OCI-LY7 (cell line): Measurements from ENCODE around the gene FAM107B. TPM values are rescaled to one million over a fixed set of nuclear protein-coding genes. Genes with fewer than 3 reads are reported as not detected.

ENCODE experiments used
- BruUV-seq: library from RNA; stranded (reverse); fragments of 400-500 nt; replicated peaks from 2 replicates; lab custom pipeline; 2021; lab: Mats Ljungman, UMichigan
- CTCF ChIA-PET: fragments of 300-600 bp; sonication (Branson Sonifier 250); formaldehyde crosslinking; loops from one replicate; lab custom pipeline; 2022; ENCODE audit warnings: antibody characterized with exemption; ENCODE audit not compliant: unreplicated experiment; lab: Charles Lee
- POLR2A ChIA-PET: fragments of 300-600 bp; sonication (Branson Sonifier 250); formaldehyde crosslinking; loops from one replicate; lab custom pipeline; 2022; ENCODE audit warnings: antibody characterized with exemption; lab: Charles Lee
- DNase-seq: peaks from one replicate; pipeline ENCODE4 v3.0.0-alpha.2; 2015; ENCODE audit warnings: low spot score
- H2AFZ ChIP-seq: fragments of 200-600 bp; sonication (generic), shearing (Covaris generic); 2 replicates; pipeline ENCODE4 v1.6.1; 2014; ENCODE audit warnings: mild to moderate bottlenecking, antibody characterized with exemption, low read length, moderate library complexity
- H3K27ac ChIP-seq: fragments of 200-600 bp; sonication (generic); 2 replicates; pipeline ENCODE4 v1.5.1; 2014; ENCODE audit warnings: mixed run types, low read depth, mild to moderate bottlenecking, moderate library complexity, low read length, inconsistent platforms; ENCODE audit not compliant: poor library complexity, severe bottlenecking
- H3K36me3 ChIP-seq: fragments of 200-600 bp; sonication (generic); 2 replicates; pipeline ENCODE4 v1.6.1; 2014; ENCODE audit warnings: mild to moderate bottlenecking, antibody characterized with exemption, low read length, moderate library complexity, mixed read lengths; ENCODE audit not compliant: insufficient read depth
- H3K4me1 ChIP-seq: fragments of 200-600 bp; sonication (generic); 2 replicates; pipeline ENCODE4 v1.5.1; 2014; ENCODE audit warnings: mild to moderate bottlenecking, low read length; ENCODE audit not compliant: insufficient read depth, poor library complexity, severe bottlenecking
- H3K4me2 ChIP-seq: fragments of 200-600 bp; sonication (generic); 2 replicates; pipeline ENCODE4 v1.6.1; 2014; ENCODE audit warnings: mild to moderate bottlenecking, low read length
- H3K4me3 ChIP-seq: fragments of 200-600 bp; sonication (generic); 2 replicates; pipeline ENCODE4 v1.5.1; 2014; ENCODE audit warnings: mild to moderate bottlenecking, low read depth, low read length; ENCODE audit not compliant: poor library complexity, severe bottlenecking
- H3K79me2 ChIP-seq: fragments of 200-600 bp; sonication (generic); 2 replicates; pipeline ENCODE4 v1.6.1; 2016; ENCODE audit warnings: low read depth, mild to moderate bottlenecking, low read length, moderate library complexity, mixed read lengths; ENCODE audit not compliant: insufficient read depth
- H3K9me2 ChIP-seq: fragments of 200-600 bp; sonication (generic); 2 replicates; pipeline ENCODE4 v1.6.1; 2016; ENCODE audit warnings: mild to moderate bottlenecking, low read length, mixed read lengths; ENCODE audit not compliant: insufficient read depth
- H3K9me3 ChIP-seq: fragments of 200-600 bp; sonication (generic); 2 replicates; pipeline ENCODE4 v1.6.1; 2014; ENCODE audit warnings: mild to moderate bottlenecking, mixed run types, low read length, mixed read lengths
- H4K20me1 ChIP-seq: fragments of 200-600 bp; sonication (generic); 2 replicates; pipeline ENCODE4 v1.6.1; 2014; ENCODE audit warnings: mild to moderate bottlenecking, antibody characterized with exemption, low read length, moderate library complexity, mixed read lengths; ENCODE audit not compliant: insufficient read depth
- CTCF ChIP-seq: fragments of 200-600 bp; sonication (generic); conservative IDR thresholded peaks from 2 replicates; pipeline ENCODE4 v1.5.1; 2014; ENCODE audit warnings: mild to moderate bottlenecking, antibody characterized with exemption, low read length, moderate library complexity, mixed read lengths
- EZH2phosphoT487 ChIP-seq: fragments of 200-600 bp; sonication (generic); IDR thresholded peaks from 2 replicates; pipeline ENCODE4 v1.6.1; 2018; ENCODE audit warnings: low read depth, borderline replicate concordance, mild to moderate bottlenecking, mixed run types, antibody characterized with exemption, low read length, moderate library complexity, mixed read lengths
- intact Hi-C: fragments of 100-400 bp; cut with micrococcal nuclease; formaldehyde crosslinking; loops from one replicate; pipeline ENCODE4 v1.10.0; 2022; ENCODE audit not compliant: unreplicated experiment
- total RNA-seq, 2 experiments: library from RNA; depleted of rRNA in 1 of 2; stranded (reverse); fragments of >200 nt in 1 of 2; shearing (Covaris generic) in 1 of 2; gene quantifications; 2 replicates each; pipeline ENCODE4 v1.2.3, GENCODE V29; 2014 to 2022

The FAM107B gene
- total RNA-seq, 2 experiments from 2014 or later: 114 to 398 TPM

- Histone ChIP-seq H3K9me3 (no peaks in the 10 kb centered on the region), H3K9me2 (no peaks in the 10 kb centered on the region), H3K4me1 (peaks cover 73% of the 10 kb centered on the region), H3K79me2 (peaks cover 100% of the 10 kb centered on the region), H2AFZ (no peak overlapping the region), H3K27ac (no peak overlapping the region), H3K36me3 (peaks cover 96% of the 10 kb centered on the region), H3K4me2 (peak overlapping the region; percentile 27), H4K20me1 (peaks cover 12% of the 10 kb centered on the region), H3K4me3 (no peak overlapping the region)
- ChIA-PET POLR2A (interaction anchor here (0.5 kb wide), 1 partner anchor 17 kb away, joined by 3 read pairs; no protein-coding TSS in a partner anchor), CTCF (no interaction called here)
- DNase-seq: no peak
- intact Hi-C loops: no loop called here
- TF ChIP-seq EZH2phosphoT487 (no peak), CTCF (no peak)
- BruUV-seq: no TSS peak
Observed at GRCh38 chr10:14586901-14587300, 187.8 kb downstream of the FAM107B start.

- no peak for DNase-seq
- Histone ChIP-seq H2AFZ (no peak overlapping the region), H3K79me2 (peaks cover 100% of the 10 kb centered on the region), H3K9me2 (no peaks in the 10 kb centered on the region), H3K4me2 (peak overlapping the region; percentile 27), H3K27ac (no peak overlapping the region), H4K20me1 (peaks cover 21% of the 10 kb centered on the region), H3K9me3 (no peaks in the 10 kb centered on the region), H3K4me3 (no peak overlapping the region), H3K36me3 (peaks cover 97% of the 10 kb centered on the region), H3K4me1 (peaks cover 84% of the 10 kb centered on the region)
- BruUV-seq: no TSS peak
- intact Hi-C loops: no loop called here
- CTCF ChIA-PET: no interaction called here
- POLR2A ChIA-PET: interaction anchor here (0.7 to 1.0 kb wide), 2 partner anchors 10 to 122 kb away, joined by 3 read pairs; no protein-coding TSS in a partner anchor
- TF ChIP-seq CTCF (no peak), EZH2phosphoT487 (no peak)
Observed at GRCh38 chr10:14585287-14586193, 189.2 kb downstream of the FAM107B start.

GRCh38 chr10:14584661-14585060, 190.0 kb downstream of the FAM107B start:
- DNase-seq: no peak
- Histone ChIP-seq H3K27ac (no peak overlapping the region), H3K36me3 (peaks cover 91% of the 10 kb centered on the region), H3K4me1 (peaks cover 85% of the 10 kb centered on the region), H4K20me1 (peaks cover 21% of the 10 kb centered on the region), H3K9me3 (no peaks in the 10 kb centered on the region), H3K9me2 (no peaks in the 10 kb centered on the region), H3K4me3 (no peak overlapping the region), H3K79me2 (peaks cover 100% of the 10 kb centered on the region), H3K4me2 (peak overlapping the region; percentile 27; the same call in 1 of the 2 replicates), H2AFZ (no peak overlapping the region)
- no TSS peak for BruUV-seq
- ChIA-PET CTCF (no interaction called here), POLR2A (no interaction called here)
- TF ChIP-seq CTCF (no peak), EZH2phosphoT487 (no peak)
- intact Hi-C loops: no loop called here
